DMS79 treated with DMSO at 0.1 percent for 48 hours (cell line): ENCODE results near the gene LGALS3.
"Not testable (repeated sequence)": the region's sequence is repeated elsewhere in the genome, so short reads cannot be mapped to it uniquely, and the experiment has no call there.

Source experiments
- DNase-seq: peaks from one replicate; lab custom pipeline; 2025; lab: John Stamatoyannopoulos, UW

LGALS3 gene

DNA sequence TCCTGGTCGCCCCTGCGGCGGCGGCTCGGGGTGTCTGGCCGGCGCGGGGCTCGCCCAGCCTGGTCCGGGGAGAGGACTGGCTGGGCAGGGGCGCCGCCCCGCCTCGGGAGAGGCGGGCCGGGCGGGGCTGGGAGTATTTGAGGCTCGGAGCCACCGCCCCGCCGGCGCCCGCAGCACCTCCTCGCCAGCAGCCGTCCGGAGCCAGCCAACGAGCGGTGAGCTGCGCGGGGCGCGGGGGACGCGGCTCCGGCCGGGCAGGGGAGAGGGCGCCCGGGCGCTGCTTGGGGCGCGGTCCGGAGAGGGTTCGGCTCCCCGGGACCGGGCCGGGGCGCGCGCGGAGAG is at the start of gene LGALS3:
LGALS3 (plus strand) TSS at position 167 of the 342 bp plus-strand sequence. CDS start 8,122 bp downstream, outside the sequence.
- DNase-seq, result no peak

DNA sequence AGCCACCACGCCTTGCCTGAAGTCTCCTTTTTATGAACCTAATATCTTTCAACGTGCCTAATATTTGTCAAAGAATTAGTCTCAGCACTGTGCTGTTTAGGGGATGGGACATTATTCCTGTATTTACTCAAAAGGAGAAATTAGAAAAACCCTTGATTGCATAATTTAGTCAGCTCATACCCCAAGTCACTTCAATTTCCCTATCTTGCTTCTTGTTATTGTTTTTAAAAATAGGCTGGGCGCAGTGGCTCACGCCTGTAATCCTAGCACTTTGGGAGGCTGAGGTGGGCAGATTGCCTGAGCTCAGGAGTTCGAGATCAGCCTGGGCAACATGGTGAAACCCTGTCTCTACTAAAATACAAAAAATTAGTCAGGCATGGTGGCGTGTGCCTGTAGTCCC is 49.1 kb upstream of the LGALS3 start:
- not testable (repeated sequence) for DNase-seq

DNA sequence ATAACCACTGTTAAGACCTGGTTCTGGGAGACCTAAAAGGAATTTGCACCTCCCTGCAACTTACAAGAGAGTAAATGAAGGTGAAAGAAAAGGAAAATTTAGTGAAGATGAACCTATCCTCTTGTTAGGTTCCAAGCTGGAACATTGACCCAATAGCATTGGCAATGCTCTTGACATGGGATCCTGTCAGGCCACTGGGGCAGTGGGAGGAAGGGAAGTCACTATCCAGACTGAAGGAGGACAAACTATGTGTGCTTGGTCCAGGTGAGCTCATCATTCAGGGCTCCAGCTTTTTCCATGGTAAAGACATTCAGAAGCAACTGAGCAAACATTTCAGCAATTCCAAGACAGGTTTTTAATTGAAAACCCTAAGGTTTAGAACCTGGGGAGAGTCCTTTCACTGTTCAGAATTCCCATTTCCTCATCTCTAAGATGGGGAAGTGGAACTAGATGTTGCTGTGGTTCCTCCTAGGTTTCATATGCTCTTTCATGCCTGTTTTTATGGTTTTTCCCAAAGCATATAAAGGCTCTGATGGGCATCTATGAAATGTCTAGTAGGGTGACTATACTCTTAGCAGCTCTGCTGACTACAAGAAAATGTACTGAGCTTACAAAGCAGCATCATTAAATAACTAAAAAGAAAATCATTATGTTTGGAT is 44.5 kb upstream of the LGALS3 start:
- no peak for DNase-seq

DNA sequence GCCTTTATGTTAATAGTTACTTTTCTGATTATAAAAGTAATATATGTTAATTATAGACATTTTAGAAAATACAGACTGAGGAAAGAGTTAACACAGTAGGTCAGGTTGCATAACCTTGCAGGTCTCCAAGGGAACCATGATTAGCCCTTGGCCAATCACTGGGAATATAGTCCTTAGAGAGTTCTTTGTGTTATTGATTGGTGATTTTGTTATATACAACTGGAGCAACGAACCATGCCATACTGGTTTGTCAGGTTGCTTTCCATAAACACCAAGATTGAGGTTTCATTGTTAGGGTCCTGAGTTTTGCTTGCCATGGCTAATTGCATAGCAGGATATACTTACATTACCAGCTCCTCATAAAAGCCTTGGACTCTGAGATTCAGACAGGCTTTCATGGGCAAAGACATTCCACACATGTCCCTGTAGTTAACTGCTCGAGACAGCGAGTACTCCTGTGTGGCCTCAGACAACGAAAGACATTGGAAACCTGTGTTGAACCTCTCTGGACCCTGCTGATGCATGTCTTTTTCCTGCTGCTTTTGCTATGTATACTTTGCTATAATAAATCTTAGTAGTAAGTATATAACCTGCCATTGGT is 43.9 kb upstream of the LGALS3 start:
- DNase-seq, result no peak

DNA sequence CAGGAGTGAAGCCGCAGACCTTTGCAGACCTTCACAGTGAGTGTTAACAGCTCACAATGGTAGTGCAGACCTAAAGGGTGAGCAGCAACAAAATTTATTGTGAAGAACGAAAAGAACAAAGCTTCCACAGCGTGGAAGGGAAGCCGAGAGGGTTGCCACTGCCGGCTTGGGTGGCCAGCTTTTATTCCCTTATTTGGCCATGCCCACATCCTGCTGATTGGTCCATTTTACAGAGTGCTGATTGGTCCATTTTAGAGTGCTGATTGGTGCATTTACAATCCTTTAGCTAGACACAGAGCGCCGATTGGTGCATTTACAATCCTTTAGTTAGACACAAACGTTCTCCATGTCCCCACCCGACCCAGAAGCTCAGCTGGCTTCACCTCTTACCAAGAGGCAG is 42.1 kb upstream of the LGALS3 start:
- no peak for DNase-seq

DNA sequence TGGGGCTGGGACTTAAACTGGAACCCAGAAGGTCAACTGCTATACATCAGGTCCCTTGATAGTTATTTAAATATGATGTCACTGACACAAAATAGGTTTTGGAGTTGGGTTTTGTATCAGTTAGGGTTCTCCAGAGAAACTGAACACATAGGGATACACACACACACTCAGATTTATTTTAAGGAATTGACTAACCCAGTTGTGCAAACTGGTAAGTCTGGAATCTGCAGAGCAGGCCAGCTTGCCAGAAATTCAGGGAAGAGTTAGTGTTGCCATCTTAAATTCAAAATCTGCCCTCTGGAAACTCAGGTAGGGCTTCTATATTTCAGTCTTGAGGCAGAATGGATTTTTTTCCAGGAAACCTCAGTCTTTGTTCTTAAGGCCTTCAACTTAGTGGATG is 40.7 kb upstream of the LGALS3 start:
- DNase-seq, result no peak

DNA sequence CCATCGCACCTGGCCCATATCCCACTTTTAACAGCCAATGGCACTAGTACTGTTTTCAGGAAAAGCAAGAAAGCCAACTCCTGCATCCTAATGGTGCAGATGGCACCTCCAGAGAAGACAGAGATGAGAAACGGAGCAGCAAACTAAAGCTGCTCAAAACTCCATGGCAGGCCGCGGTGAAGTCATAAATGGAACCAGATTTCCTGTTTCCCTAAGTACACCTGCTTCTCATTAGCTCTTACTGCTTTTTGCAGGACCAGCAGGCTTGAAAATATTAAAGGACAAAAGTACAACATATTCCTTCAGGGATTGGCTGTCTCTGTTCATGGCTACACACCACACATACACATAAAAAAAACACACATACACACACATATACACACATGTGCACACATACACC is 36.7 kb upstream of the LGALS3 start:
- no peak for DNase-seq

DNA sequence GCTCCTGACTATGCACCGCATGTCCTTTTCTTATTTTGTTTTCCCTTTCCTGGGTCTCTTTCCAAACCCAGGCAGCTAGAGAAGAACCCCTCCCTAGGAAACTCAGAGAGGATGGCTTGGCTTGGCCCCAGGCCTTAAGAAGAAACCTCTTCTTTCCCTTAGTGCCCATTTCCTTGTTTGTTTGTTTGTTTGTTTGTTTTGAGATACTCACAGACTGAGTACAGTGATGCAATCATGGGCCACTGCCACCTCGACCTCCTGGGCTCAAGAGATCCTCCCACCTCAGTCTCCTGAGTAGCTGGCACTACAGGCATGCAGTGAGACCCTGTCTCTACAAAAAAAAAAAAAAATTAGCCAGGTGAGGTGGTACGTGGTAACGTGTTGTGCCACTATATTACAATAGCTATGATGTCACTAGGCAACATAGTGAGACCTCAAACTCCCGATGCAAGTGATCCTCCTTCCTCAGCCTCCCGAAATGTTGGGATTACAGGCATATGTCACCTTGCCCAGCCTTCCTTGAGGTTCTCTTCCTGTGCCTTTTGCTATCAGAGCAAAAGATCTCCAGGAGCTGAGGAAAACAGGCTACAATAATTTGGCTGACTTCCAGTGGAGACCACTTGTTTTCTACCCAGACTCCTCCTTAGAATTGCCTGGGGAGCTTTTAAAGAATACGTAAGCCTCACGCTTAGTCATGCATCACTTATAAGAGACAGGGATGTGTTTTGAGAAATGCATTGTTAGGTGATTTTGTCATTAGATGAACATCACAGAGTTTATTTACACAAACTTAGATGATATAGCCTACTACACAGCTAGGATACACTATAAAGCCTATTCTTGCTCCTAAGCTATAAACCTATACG is 34.5 kb upstream of the LGALS3 start:
- peak; percentile 99 for DNase-seq

DNA sequence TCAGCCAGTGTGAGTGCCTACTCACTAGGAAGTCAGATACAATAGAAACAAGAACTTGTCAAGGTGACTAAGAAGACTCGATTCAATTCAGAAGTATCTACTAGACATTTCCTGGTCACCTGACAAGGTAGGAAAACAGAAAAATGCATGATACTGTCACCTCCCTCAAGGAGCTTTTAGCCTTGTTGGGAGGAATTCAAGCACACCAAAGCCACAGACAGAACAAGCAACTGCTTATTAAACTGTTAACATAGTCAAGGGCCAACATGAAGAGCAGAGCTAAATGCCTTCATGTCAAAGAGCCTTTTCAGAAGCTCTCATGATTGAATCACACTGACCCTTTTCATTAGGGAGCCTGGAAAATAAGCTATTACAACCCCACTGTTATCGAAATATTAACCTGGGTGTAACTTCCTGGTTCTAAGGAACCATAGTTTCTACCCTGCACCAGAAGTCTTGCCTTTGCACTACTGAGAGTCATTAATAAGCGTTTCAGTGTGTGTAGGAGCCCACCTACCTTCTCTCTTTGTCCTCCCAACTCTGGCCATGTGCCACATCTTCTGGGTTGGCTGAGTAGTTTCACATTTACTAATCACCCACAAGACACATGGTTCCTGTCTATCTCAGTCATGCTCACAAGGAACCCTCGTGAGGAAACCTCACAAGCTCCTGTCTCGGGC is 31.0 kb upstream of the LGALS3 start:
- DNase-seq, result peak; percentile 92

DNA sequence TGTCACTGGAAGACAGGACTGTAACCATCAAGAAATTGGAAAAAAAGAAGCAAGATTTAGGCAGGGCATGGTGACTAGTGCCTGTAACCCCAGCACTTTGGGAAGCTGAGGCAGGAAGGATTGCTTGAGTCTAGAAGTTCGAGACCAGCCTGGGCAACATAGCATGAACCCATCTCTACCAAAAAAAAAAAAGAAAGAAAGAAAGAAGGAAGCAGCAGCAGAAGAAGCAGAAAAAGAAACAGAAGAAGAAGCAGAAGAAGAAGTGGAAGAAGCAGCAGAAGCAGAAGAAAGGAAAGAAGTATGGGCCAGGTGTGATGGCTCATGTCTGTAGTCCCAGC is 30.5 kb upstream of the LGALS3 start:
- DNase-seq, result no peak

DNA sequence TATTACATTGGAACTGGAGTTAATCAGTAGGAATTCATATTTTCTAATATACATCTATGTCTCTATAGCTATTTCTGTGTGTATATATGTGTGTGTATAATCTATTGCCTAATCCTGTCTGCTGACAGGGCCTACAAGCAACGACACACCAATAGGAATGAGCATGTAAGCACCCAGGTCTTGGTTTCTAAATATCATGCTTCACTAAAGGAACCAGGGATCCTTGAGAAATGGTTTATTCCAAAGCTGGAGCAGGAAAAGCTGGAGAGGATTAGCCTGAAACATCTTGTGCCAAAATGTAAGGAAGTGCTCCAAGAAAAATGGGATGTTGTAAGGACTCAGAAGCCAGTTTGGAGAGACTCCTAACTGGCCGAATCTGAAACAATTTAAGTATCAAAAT is 29.3 kb upstream of the LGALS3 start:
- no peak for DNase-seq

DNA sequence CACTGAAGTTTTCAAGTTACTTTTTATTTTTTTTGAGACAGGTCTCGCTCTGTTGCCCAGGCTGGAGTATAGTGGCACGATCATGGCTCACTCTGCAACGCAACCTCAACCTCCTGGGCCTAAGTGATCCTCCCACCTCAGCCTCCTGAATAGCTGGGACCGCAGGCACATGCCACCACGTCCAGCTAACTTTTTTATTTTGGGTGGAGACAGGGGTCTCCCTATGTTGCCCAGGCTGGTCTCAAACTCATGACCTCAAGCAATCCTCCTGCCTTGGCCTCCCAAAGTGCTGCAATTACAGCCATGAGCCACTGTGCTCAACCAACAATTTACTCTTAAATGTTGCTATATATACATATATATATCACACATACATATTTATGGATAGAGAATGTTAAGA is 27.4 kb upstream of the LGALS3 start:
- DNase-seq, result no peak

DNA sequence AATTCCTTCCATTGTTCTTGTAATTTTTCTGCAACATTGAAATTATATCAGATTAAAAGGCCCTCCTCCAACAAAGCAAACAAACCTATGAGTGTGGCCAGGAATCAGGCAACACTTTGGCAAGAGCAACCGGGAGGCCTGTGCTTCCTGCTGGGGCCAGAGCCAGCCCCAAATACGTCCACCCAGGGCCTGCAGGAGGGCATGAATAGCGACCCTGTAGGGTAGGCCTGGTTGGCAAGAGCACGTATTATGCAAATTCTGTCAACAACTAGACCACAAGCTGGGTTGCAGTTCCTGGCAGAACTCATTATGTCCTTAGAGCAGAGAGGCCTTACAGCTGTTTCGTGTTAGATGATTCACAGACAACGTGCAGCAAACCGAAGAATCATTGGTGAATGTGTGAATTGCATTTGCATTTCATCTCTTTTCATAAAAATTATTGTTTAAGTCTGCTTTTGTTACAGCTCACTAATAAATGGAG is 26.9 kb upstream of the LGALS3 start:
- DNase-seq, result peak; percentile 89

DNA sequence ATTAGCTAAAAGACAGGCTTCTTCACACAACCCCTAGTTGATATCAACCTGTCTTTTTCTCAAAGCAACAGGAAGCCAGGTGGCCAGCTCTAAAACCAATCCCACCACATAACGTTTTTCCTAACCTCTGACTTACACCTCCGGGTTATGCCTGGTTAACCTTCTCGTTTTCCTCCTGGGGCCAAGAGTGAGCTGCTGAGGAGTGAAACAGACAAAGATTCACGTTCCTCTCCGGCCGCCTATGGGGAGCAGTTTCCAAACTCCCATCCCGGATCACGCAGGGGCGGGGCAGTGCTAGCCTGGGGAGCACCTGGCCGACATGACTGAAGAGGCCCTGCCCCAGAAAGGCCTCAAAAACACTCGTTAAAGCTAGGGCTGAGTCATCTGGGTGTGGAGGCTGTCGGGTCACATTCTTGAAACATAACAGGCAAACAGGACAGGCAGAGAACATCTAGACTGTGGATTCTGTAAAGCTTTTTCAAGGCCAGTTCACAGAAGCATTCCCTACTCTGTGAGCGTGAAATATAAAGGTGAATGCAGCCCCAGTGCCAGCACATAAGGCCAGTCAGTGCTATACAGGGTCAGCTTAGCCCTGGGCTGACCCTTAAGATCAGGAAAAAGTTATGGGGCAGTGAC is 25.9 kb upstream of the LGALS3 start:
- peak; percentile 82 for DNase-seq

DNA sequence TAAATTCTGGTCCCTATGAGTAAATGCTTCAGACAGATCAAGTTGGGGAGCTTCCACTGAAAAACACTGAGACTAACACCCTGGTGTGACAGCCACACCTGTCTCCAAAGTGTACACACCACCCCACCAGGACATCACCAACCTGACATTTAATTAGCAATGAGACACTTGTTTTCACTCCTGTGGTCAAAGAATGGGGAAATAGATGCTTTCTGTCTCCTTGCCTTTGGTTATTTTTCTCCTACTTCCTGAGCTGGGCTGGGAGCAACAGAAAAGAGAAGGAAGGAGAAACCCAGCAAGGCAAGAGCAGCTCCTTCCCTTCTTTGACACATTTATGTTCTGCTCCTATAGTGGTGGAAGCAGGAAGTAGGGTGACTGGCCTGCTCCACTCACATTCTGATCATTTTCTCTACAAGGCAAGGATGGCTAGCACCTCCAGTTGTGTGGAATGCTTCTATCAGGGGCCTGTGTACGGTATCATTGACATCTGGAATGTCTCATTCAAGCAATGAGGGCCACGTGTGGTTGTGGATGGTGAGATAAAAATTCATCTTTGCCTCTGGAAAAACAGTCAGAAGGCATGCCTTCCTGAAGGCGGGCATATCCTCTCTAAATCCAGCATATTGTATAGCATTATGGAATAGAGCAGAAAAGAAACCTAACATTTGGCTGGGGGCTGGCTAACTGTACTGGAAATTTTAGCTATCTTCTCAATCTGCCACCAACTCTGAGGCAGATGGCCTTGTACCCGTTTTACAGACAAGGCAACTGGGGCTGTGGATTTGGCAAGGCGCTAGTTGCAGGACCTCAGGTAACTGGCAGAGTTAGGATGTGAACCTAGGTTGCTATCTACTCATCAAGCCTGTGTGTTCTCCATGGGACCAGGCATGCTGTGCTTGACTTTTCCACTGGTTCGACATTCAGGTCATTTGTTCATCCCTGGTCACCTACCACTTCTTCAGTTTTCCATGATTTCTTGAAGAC is 24.8 kb upstream of the LGALS3 start:
- DNase-seq, result no peak

DNA sequence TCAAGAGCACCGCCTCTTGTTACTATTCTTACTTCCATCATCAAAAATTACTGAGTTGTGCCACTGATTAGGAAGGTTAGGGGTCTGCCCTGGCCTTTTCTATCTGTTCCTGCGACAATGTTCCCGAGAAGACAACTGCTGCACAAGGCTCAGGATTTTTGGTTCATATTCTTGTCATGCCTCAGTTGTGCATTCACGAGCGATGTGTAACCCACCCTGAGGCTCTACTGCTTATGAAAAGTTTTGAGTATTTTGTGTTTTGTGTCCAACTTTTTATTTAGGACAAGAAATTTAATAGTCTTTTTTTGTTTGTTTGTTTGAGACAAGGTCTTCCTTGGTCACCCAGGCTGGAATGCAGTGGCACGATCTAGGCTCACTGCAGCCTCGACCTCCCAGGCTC is 23.1 kb upstream of the LGALS3 start:
- DNase-seq, result no peak

DNA sequence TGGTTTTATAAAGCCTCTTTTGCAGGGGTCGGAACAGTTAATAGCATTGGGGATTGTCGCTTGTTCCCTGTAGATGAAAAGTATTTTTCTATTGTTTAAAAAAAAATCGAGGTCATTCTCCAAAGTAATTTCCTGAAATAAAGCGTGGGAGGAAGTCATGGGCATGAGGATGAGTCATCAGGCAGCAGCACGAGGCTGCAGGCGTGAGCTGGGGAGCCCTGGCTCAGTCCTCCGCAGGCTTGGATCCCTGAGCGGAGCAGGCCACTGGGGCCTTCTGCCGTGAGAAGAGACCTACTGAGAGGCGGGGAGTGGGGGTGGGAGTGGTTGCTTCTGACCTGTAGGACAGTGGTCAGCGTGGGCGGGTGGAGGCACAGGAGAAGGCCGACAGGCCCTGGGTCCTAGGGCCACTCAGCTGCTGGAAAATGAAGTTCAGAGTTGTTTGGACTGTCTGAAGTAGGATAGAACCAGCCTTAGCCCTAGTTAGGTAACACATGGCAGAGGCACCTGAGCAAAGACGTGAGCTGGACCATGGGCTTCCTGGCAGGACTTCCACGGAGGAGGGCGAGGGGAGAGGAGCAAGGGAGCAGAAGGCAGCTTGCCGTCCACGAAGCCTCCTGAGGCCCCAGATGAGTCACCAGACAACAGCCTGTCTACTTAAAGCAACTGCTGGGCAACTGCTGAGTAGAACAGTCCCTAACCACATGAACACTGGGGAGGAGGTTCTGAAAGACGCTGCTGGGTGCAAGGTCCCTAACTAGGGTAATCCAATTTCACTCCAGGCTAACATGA is 21.1 kb upstream of the LGALS3 start:
- DNase-seq, result no peak

DNA sequence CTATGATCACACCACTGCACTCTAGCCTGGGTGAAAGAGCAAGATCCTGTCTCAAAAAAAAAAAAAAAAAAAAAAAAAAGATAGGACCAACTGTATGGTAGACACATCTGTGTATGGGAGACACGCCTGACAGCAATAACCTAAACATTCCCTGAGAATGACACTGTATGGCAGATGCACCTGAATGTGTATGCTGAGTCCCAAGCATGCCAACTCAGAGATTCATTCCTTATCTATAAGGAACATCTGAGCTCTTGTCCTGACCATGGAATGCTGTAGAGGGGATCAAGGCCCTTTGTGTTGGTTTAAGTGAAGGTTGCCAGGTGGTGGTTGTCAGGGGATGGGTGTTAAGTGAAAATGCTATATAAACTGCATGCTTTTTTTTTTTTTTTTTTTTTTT is 19.2 kb upstream of the LGALS3 start:
- DNase-seq, result no peak

DNA sequence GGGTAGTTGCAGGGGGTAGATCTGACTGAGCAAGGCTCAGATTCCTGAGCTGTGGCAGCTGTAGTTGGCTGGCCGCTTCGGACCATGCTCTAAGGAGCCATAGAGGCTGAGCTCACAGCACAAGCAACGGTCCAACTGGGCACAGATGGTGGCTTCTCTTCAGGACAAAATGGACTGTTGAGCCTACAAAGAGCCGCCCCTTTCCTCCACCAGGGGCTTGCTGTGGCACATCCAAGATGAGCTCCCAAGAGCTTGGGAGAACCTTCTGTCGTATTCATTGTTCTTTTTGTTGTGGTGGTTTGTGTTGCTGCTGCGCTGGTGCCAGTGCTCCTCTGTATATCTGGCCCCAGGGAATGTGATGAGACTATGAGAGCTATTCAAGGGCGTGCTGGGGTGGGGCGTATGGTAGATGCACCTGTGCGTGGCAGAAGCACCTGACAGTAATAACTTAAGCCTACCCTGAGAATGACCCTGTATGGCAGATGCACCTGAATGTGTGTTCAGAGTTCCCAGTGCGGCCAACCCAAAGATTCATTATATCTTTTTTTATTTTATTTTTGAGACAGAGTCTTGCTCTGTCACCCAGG is 17.8 kb upstream of the LGALS3 start:
- no peak for DNase-seq

DNA sequence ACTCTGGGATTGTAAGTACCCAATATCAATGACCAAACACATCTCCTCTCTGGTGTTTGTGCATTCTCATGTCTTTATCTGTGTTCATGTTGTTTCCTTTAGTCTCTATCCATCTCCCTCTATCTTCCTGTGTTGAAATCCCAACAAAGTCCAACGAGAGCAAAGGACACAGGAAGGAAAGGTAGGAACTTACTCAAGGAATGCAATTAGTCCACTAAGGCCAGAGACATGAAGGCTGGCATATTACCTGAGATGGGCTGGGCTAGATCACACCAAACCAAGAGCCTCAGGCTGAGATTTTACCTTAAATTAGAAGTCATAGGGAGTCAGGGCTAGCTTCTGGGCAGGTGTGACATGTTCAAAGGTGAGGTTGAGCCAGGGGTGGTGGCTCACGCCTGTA is 14.3 kb upstream of the LGALS3 start:
- no peak for DNase-seq
